Epithelial cell of esophagus (primary cell): ENCODE measurements around the gene PARP15.

Experiments used
- DNase-seq: peaks from one replicate; pipeline ENCODE4 v3.0.0; 2010; ENCODE audit warnings: low read depth
- H3K4me3 ChIP-seq: 2 replicates; pipeline ENCODE4 v1.5.1; 2011; ENCODE audit warnings: mild to moderate bottlenecking, low read length, control low read depth
- TF ChIP-seq, protein P1 (sequence below): IDR thresholded peaks from 2 replicates; pipeline ENCODE4 v1.5.1; 2011; ENCODE audit warnings: low read depth, mild to moderate bottlenecking, low read length, control low read depth, inconsistent platforms; ENCODE audit not compliant: insufficient read depth; ENCODE audit errors: missing control alignments

PARP15 gene

DNA sequence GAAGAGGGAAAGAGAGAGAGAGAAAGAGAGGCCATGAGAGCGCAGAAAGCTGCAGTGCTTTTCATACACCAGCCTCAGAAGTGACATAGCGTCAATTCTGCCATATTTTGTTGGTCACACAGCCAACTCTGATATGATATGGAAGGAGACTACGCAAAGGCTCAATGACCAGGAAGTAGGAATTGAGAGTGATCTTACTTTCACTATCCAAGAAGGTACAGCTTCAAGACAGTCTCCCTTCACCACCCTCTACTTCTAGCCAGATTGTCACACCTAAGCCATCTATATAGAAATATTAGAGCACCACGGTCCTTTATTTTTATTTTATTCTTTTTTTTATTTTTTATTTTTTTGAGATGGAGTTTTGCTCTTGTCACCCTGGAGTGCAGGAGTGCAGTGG, 21.1 kb downstream of the PARP15 start:
- TF ChIP-seq, protein P1, sequence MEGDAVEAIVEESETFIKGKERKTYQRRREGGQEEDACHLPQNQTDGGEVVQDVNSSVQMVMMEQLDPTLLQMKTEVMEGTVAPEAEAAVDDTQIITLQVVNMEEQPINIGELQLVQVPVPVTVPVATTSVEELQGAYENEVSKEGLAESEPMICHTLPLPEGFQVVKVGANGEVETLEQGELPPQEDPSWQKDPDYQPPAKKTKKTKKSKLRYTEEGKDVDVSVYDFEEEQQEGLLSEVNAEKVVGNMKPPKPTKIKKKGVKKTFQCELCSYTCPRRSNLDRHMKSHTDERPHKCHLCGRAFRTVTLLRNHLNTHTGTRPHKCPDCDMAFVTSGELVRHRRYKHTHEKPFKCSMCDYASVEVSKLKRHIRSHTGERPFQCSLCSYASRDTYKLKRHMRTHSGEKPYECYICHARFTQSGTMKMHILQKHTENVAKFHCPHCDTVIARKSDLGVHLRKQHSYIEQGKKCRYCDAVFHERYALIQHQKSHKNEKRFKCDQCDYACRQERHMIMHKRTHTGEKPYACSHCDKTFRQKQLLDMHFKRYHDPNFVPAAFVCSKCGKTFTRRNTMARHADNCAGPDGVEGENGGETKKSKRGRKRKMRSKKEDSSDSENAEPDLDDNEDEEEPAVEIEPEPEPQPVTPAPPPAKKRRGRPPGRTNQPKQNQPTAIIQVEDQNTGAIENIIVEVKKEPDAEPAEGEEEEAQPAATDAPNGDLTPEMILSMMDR, result no peak
- DNase-seq, result no peak
- no peak overlapping the region for H3K4me3 ChIP-seq

DNA sequence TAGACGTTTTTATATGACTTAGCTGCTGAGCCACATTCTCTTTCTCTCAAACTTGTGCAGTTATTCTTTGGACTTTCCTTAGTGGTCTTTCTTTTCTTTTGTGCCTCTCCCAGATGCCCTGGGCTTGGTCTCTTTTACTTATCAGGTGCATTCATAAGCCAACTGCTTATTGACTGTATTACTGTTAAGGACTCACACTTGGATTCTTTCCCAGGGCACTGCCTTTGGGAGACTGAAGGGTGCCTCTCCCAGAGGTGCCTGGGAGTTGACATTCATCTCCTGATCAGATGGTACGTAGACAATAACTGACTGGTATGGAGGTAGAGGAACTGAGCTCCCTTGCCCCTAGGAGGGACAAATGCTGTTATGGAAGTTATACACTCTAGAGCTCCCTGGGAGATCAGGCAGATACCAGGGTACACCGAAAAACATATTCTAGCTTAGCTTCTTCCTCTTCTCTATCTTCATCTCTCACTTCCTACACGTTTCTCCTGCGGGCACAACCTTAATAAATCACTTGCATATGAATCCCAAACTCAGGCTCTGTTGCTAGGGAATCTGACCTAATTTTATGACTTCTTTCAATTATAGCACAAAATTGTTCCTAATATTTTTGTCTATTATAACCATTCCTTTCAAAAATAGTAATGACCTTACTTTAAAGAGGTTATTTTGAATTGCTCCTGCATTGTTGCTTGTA, 24.7 kb downstream of the PARP15 start:
- TF ChIP-seq, protein P1, result no peak
- H3K4me3 ChIP-seq, result no peak overlapping the region
- no peak for DNase-seq

DNA sequence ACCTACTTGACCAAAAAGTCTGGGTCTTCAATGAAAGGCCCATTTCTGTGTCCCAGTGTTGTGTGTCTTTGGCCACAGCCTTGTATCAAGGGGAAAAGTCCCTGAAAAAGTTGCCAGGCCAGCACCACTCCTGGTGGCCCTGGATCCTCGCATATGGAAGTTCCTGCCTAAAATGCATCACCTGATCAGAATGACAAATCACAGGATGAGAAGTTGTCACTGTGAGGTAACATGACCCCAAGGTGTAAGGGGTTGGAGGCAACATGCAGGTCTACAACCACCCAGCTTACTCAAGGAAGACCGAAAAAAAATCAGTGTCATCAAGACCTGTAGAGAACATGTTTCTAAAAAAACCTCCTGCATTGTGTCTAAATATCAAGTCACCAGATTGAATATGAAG, 25.6 kb downstream of the PARP15 start:
- no peak overlapping the region for H3K4me3 ChIP-seq
- no peak for DNase-seq
- TF ChIP-seq, protein P1, result no peak

DNA sequence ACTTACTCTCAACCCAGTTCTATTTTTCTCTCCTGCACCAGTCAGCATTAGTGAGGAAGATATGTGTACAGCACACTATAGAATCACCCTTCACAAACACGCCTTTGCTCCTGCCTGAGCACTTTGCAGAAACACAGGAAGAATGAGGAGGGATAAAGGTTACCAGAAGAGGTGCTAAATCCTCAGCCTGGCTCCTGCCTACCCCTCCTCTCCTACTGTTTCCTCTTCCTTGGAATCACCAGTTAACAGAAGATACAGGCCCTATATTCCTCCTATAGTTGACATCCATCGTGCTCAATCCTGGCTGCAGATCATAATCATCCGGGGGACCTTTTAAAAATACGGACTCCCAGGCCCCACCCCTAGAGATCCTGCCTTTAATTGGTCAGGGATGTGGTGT, 28.9 kb downstream of the PARP15 start:
- DNase-seq, result no peak
- H3K4me3 ChIP-seq, result no peak overlapping the region
- TF ChIP-seq, protein P1, result no peak

DNA sequence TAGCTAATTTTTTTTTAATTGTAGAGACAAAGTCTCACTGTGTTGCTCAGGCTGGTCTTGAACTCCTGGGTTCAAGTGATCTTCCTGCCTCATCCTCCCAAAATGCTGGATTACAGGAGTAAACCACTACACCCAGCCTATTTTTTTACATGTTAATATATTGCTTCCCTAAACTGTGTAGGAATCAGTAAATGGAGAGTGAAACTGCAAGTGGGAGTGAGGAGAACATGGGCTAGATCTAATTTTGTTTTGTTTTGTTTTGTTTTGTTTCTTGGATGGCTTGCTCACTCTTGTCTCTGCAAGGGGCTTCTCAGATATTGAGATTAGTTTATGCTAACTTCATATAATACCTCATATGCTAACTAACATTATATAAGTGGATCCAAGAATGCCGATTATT, 31.5 kb downstream of the PARP15 start:
- DNase-seq, result no peak
- H3K4me3 ChIP-seq, result no peak overlapping the region
- TF ChIP-seq, protein P1, result no peak

DNA sequence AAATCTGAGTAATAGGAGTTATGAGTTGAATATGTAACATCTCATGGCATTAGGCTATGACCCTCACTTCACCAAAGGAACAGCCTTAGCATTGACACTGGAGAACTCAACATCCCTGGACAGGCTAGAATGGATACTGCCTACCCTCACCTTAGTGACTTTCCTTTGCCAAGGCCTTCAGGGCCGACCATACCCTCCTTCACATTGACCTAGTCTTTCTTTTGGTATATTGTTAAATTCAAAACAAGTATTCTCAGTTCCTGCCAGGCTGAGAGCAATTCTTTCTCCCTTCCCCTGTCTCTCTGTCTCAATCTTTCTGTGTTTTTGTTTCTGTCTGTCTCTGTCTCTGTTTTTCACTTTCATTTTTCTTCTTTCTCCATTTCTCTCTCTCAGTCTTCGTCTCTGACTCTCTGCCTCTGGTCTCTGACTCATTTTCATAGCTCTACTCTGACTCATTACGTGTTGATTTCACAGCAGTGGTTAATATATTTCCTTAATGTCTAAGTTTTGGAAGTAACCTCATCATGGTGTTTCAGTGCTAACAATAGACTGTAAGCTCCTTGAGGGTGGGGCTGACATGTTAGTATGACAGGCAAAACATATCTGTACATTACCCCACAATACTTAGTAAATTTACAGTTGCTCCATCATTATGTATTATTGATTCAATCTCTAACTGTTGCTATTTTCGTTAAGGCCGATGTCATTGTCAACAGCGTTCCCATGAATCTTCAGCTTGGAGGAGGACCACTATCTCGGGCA, 32.5 kb downstream of the PARP15 start:
- H3K4me3 ChIP-seq, result no peak overlapping the region
- TF ChIP-seq, protein P1, result no peak
- DNase-seq, result peak; percentile 84

DNA sequence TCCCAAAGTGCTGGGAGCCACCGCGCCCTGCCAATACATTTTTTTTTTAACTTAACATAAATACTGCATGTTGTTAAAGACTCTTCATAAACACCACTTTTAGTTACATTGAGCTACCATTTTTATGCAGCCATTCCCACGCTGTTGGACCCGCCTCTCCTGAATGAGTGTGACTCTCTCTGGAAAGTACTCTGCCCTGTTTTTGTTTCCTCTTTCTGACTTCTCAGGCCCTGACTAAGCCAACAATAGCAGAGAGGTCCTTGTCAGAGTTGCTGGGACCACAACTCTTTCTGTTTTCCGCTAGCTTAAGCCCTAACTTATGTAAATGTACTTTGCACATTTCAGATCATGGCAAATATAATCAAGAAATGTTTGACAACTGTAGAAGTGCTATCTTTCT, 35.2 kb downstream of the PARP15 start:
- DNase-seq, result peak; percentile 21
- no peak overlapping the region for H3K4me3 ChIP-seq
- TF ChIP-seq, protein P1, result no peak
